Gastrocnemius medialis (tissue), 4 donors: ENCODE data around the gene DOCK10.

Experiments used
- POLR2A ChIP-seq, 2 donors: fragments of 450-650 bp; IDR thresholded peaks; one replicate each; pipeline ENCODE4 v1.6.1; 2017; ENCODE audit warnings: antibody characterized with exemption in 2 of 2, mild to moderate bottlenecking in 2 of 2, moderate library complexity in 2 of 2
- TF ChIP-seq, protein P1 (sequence below), 5 experiments: fragments of 450-650 bp in 3 of 5; fragments of 200-600 bp in 2 of 5; sonication (generic) in 2 of 5; IDR thresholded peaks in 4 of 5; conservative IDR thresholded peaks in 1 of 5; 1 replicate in 4 of 5; 2 replicates in 1 of 5; pipeline ENCODE4 v1.5.1; 2016 to 2019; ENCODE audit warnings: antibody characterized with exemption in 5 of 5, mild to moderate bottlenecking in 3 of 5, moderate library complexity in 3 of 5

DNA sequence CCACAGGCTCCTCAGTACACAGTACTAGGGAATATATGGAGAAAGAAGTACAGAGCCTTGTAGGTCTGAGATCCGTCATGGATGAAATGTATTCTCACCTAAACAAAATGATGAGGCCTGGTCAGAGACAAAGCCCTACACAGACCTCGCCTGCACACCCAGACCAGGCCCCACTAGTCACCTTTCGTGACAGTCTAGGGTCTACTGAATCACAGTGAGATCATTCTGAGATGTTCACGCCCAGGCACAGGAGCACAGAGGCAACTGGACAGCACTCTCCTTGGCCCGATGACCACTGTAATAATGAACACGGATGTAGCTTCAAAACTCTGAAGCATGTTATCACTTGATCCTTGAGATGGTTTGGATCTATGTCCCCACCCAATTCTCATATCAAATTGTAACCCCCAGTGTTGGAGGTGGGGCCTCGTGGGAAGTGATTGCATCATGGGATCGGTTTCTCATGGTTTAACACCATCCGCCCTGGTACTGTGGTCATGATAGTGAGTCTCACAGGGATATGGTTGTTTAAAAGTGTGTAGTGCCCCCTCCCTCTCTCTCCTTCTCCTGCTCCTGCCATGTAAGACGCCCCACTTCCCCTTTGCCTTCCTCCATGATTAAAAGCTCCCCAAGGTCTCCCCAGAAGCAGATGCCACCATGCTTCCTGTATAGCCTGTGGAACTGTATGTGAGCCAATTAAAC lies 15.1 kb downstream of the DOCK10 start:
- TF ChIP-seq, protein P1, sequence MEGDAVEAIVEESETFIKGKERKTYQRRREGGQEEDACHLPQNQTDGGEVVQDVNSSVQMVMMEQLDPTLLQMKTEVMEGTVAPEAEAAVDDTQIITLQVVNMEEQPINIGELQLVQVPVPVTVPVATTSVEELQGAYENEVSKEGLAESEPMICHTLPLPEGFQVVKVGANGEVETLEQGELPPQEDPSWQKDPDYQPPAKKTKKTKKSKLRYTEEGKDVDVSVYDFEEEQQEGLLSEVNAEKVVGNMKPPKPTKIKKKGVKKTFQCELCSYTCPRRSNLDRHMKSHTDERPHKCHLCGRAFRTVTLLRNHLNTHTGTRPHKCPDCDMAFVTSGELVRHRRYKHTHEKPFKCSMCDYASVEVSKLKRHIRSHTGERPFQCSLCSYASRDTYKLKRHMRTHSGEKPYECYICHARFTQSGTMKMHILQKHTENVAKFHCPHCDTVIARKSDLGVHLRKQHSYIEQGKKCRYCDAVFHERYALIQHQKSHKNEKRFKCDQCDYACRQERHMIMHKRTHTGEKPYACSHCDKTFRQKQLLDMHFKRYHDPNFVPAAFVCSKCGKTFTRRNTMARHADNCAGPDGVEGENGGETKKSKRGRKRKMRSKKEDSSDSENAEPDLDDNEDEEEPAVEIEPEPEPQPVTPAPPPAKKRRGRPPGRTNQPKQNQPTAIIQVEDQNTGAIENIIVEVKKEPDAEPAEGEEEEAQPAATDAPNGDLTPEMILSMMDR (IDR thresholded peaks at IDR 0.05 in 4 of 5, conservative IDR thresholded peaks at IDR 0.05 in 1 of 5), result no peak
- TF ChIP-seq POLR2A (IDR thresholded peaks at IDR 0.05), result no peak
